Measurements from ENCODE around the gene SLC6A18. TPM values are rescaled to one million over a fixed set of nuclear protein-coding genes. Genes with fewer than 3 reads are reported as not detected.

The SLC6A18 gene
- total and polyA plus RNA-seq, 10 of the 15 experiments (the other 5 are each of a cell fraction or from before 2014, with no cell fraction given): not detected

- Histone ChIP-seq H3K27ac (ENCODE audit: control insufficient read depth, insufficient read depth) (no peak overlapping the region), H3K9me3 (replicated peaks; ENCODE audit: control insufficient read depth, insufficient read depth, low read length) (no peaks in the 10 kb centered on the region), H3K79me2 (ENCODE audit: control insufficient read depth, insufficient read depth, low read length) (no peaks in the 10 kb centered on the region), H3K36me3 (ENCODE audit: control insufficient read depth in 2 of 2, insufficient read depth in 2 of 2, low read length in 1 of 2) (no peaks in the 10 kb centered on the region), H4K20me1 (ENCODE audit: control insufficient read depth, insufficient read depth) (no peaks in the 10 kb centered on the region), H3K27me3 (replicated peaks in 1 of 2; ENCODE audit: control insufficient read depth in 2 of 2, insufficient read depth in 2 of 2, low read length in 1 of 2) (no peaks in the 10 kb centered on the region; a peak in 1 of 4 replicates), H3K4me2 (ENCODE audit: control insufficient read depth, insufficient read depth) (no peak overlapping the region), H3K9ac (ENCODE audit: control insufficient read depth, insufficient read depth, low read length) (no peak overlapping the region), H3K4me3 (no peak overlapping the region), H2AFZ (ENCODE audit: control insufficient read depth, low read depth, low read length) (no peak overlapping the region), H3K4me1 (ENCODE audit: control insufficient read depth, insufficient read depth, low read length) (no peaks in the 10 kb centered on the region)
- no peak for DNase-seq (ENCODE audit: low read depth, low spot score)
- SMC1A ChIA-PET (ENCODE audit: uncharacterized antibody, unreplicated experiment): no interaction called here
- no peak for ATAC-seq
- CTCF ChIA-PET: no interaction called here
- 44% methylated on average over 24 of the region's 26 CpGs for WGBS (ENCODE audit: insufficient coverage, insufficient replicate concordance, low lambda C conversion rate, missing lambda C conversion rate)
- TF ChIP-seq FOXM1 (IDR thresholded peaks at IDR 0.05; ENCODE audit: low read depth, low read length) (no peak), NR2C1 (IDR thresholded peaks at IDR 0.05) (no peak), DPF2 (IDR thresholded peaks at IDR 0.05) (no peak), ZZZ3 (IDR thresholded peaks at IDR 0.05; ENCODE audit: control insufficient read depth, insufficient read length, low read depth) (no peak), ZNF622 (IDR thresholded peaks at IDR 0.05) (no peak), SP1 (IDR thresholded peaks at IDR 0.05; ENCODE audit: low read depth, low read length) (no peak), IRF4 (IDR thresholded peaks at IDR 0.05; ENCODE audit: low read depth, low read length) (no peak), ETV6 (conservative IDR thresholded peaks at IDR 0.05 in 1 of 2, IDR thresholded peaks at IDR 0.05 in 1 of 2; ENCODE audit: borderline replicate concordance in 1 of 2, low read depth in 1 of 2) (no peak), ATF2 (IDR thresholded peaks at IDR 0.05; ENCODE audit: low read length) (no peak), CBX5 (IDR thresholded peaks at IDR 0.05; ENCODE audit: low read depth) (no peak)
- TF ChIP-seq, protein P1, sequence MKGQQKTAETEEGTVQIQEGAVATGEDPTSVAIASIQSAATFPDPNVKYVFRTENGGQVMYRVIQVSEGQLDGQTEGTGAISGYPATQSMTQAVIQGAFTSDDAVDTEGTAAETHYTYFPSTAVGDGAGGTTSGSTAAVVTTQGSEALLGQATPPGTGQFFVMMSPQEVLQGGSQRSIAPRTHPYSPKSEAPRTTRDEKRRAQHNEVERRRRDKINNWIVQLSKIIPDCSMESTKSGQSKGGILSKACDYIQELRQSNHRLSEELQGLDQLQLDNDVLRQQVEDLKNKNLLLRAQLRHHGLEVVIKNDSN (IDR thresholded peaks at IDR 0.05; ENCODE audit: borderline replicate concordance, extremely low read length, insufficient read depth, low read depth, low read length): no peak
- POLR2A ChIA-PET: no interaction called here
- BruUV-seq (replicated peaks): no TSS peak
- intact Hi-C loops (cut with micrococcal nuclease; ENCODE audit: unreplicated experiment): no loop called here
- FAIRE-seq: no peak
- RAD21 ChIA-PET (ENCODE audit: unreplicated experiment): no interaction called here
- in situ Hi-C loops (cut with MboI): no loop called here
These were observed 23.0 kb upstream of the SLC6A18 start for GRCh38 chr5:1202026-1202797.
